OCI-LY3 (cell line): Measurements from ENCODE around the gene NPY2R.

Experiments
- H2AFZ ChIP-seq: fragments of 200-600, 300-600 bp; shearing (Covaris generic); 2 replicates; pipeline ENCODE4 v1.6.0; 2014; ENCODE audit warnings: antibody characterized with exemption, low read depth, low read length
- H3K27ac ChIP-seq: fragments of 200-600, 300-600 bp; sonication (generic); 2 replicates; pipeline ENCODE4 v1.5.1; 2014; ENCODE audit warnings: mild to moderate bottlenecking, low read length, moderate library complexity, mixed read lengths
- H3K27me3 ChIP-seq: fragments of 200-600, 300-600 bp; sonication (generic); 2 replicates; pipeline ENCODE4 v1.6.1; 2014; ENCODE audit warnings: low read depth, low read length, mixed read lengths
- H3K36me3 ChIP-seq: fragments of 200-600, 300-600 bp; sonication (generic); replicated peaks from 2 replicates; pipeline ENCODE3; 2014; ENCODE audit warnings: low read depth, low read length, mixed read lengths
- H3K4me1 ChIP-seq: fragments of 300-600, 200-600 bp; sonication (generic); 2 replicates; pipeline ENCODE4 v1.6.1; 2014; ENCODE audit warnings: low read length, mixed read lengths
- H3K4me2 ChIP-seq: fragments of 200-600, 300-600 bp; sonication (generic); 2 replicates; pipeline ENCODE4 v1.6.1; 2014; ENCODE audit warnings: low read length, mixed read lengths
- H3K4me3 ChIP-seq: fragments of 300-600, 200-600 bp; sonication (generic); 2 replicates; pipeline ENCODE4 v1.5.1; 2014; ENCODE audit warnings: antibody characterized with exemption, mild to moderate bottlenecking, low read length, moderate library complexity
- H3K79me2 ChIP-seq: fragments of 300-600, 200-600 bp; shearing (Covaris generic); 2 replicates; pipeline ENCODE4 v1.6.1; 2014; ENCODE audit warnings: mild to moderate bottlenecking, low read length, mixed read lengths
- H3K9ac ChIP-seq: fragments of 300-600, 200-600 bp; shearing (Covaris generic); 2 replicates; pipeline ENCODE4 v1.6.0; 2014; ENCODE audit warnings: mild to moderate bottlenecking, low read length, moderate library complexity
- H3K9me3 ChIP-seq: fragments of 200-600, 300-600 bp; shearing (Covaris generic); 2 replicates; pipeline ENCODE4 v1.6.1; 2014; ENCODE audit warnings: low read length, mixed read lengths; ENCODE audit not compliant: insufficient read depth
- H4K20me1 ChIP-seq: fragments of 200-600, 300-600 bp; sonication (generic); 2 replicates; pipeline ENCODE4 v1.6.1; 2016; ENCODE audit warnings: low read length, mixed read lengths; ENCODE audit not compliant: insufficient read depth
- CTCF ChIP-seq: fragments of 200-600, 300-600 bp; sonication (generic); IDR thresholded peaks from 2 replicates; pipeline ENCODE4 v1.5.1; 2014; ENCODE audit warnings: antibody characterized with exemption, low read length, low read depth
- EZH2phosphoT487 ChIP-seq: fragments of 200-600 bp; shearing (Covaris generic); IDR thresholded peaks from 2 replicates; pipeline ENCODE4 v1.6.1; 2018; ENCODE audit warnings: antibody characterized with exemption, mixed run types, low read depth

Gene NPY2R

DNA sequence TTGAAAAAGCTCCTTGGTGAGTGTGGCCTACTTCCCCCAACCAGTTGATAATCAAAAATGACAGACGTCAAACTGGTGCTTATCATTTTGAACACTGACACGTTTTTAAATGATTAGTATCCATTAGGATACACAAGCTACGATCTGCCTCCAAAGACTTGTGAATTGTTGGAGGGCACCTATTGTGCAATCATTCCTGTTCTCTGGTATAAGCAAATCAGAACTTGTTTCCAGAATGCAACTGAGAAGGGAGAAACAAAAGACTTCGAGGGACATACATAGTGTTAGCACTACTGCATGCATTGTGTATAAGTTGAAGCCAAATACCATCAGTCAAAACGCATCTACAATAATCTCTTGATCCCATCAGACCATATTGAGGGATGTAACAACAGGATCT is 11.6 kb downstream of the NPY2R start:
- Histone ChIP-seq H3K79me2 (no peaks in the 10 kb centered on the region), H3K36me3 (no peaks in the 10 kb centered on the region), H2AFZ (no peak overlapping the region), H3K4me3 (no peak overlapping the region), H3K27ac (no peak overlapping the region), H3K9me3 (no peaks in the 10 kb centered on the region), H4K20me1 (no peaks in the 10 kb centered on the region), H3K4me1 (no peaks in the 10 kb centered on the region), H3K9ac (no peak overlapping the region), H3K27me3 (no peaks in the 10 kb centered on the region), H3K4me2 (no peak overlapping the region)
- TF ChIP-seq CTCF (no peak), EZH2phosphoT487 (no peak)

DNA sequence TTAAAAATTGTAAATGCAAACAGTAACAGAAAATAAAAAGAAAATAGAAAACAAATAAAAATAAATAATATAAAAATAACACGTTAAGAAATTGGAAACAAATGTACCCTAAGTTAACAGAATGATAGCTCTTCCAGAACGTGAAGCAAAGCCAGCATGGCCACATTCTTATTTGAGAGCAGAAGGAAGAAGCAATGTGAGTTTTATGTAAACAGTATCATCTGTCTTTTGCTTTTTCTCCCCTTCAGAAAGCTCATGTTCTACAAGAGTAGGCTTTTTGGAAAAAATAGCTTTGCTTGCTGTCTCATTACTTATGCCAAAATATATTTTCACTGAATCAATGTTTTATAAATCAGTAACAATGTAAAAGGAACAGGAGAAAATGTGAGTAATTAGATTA is 18.7 kb downstream of the NPY2R start:
- Histone ChIP-seq H3K4me3 (no peak overlapping the region), H3K4me2 (no peak overlapping the region), H3K27ac (no peak overlapping the region), H4K20me1 (no peaks in the 10 kb centered on the region), H3K4me1 (peaks cover 3% of the 10 kb centered on the region; the same call in 1 of the 2 replicates), H3K79me2 (no peaks in the 10 kb centered on the region), H3K27me3 (no peaks in the 10 kb centered on the region), H3K9ac (no peak overlapping the region), H3K36me3 (no peaks in the 10 kb centered on the region), H2AFZ (no peak overlapping the region), H3K9me3 (no peaks in the 10 kb centered on the region)
- TF ChIP-seq EZH2phosphoT487 (no peak), CTCF (no peak)

- H3K9ac ChIP-seq = no peak overlapping the region
- H4K20me1 ChIP-seq = no peaks in the 10 kb centered on the region
- H3K4me2 ChIP-seq = no peak overlapping the region
- no peaks in the 10 kb centered on the region for H3K9me3 ChIP-seq
- no peaks in the 10 kb centered on the region for H3K79me2 ChIP-seq
- peaks cover 3% of the 10 kb centered on the region; the same call in 1 of the 2 replicates for H3K4me1 ChIP-seq
- no peak overlapping the region for H3K27ac ChIP-seq
- TF ChIP-seq EZH2phosphoT487 = no peak
- TF ChIP-seq CTCF = no peak
- 0 out of 2 replicates have a peak overlapping the region, but pooled peaks have one; percentile 7 for H2AFZ ChIP-seq
- H3K36me3 ChIP-seq = no peaks in the 10 kb centered on the region
- no peak overlapping the region for H3K4me3 ChIP-seq
- H3K27me3 ChIP-seq = no peaks in the 10 kb centered on the region
Observed at GRCh38 chr4:155228713-155229112, 20.3 kb downstream of the NPY2R start.

GRCh38 chr4:155232432-155232831 is 24.0 kb downstream of the NPY2R start:
- H3K79me2 ChIP-seq = no peaks in the 10 kb centered on the region

More at GRCh38 chr4:155232432-155232831, 24.0 kb downstream of the NPY2R start:
- H3K36me3 ChIP-seq = no peaks in the 10 kb centered on the region
- TF ChIP-seq CTCF = no peak
- no peak for TF ChIP-seq EZH2phosphoT487
- no peak overlapping the region for H3K4me3 ChIP-seq
- H4K20me1 ChIP-seq = no peaks in the 10 kb centered on the region
- no peak overlapping the region for H2AFZ ChIP-seq
- no peaks in the 10 kb centered on the region for H3K27me3 ChIP-seq
- no peak overlapping the region for H3K4me2 ChIP-seq
- no peak overlapping the region for H3K9ac ChIP-seq
- no peak overlapping the region for H3K27ac ChIP-seq
- H3K9me3 ChIP-seq = no peaks in the 10 kb centered on the region
- peaks cover 9% of the 10 kb centered on the region; the same call in 1 of the 2 replicates for H3K4me1 ChIP-seq
